GM12874 (cell line): Measurements from ENCODE around the gene ATXN7L3.

Experiments
- CTCF ChIP-seq: IDR thresholded peaks from 2 replicates; pipeline ENCODE4 v1.5.1; 2011; ENCODE audit warnings: low read depth, mild to moderate bottlenecking, control low read depth, low read length, moderate library complexity; ENCODE audit not compliant: insufficient read depth

ATXN7L3 gene

GRCh38 chr17:44199553-44200477, at the start of gene ATXN7L3:
Gene ATXN7L3, minus strand, starts transcription at chr17:44199884. Its CDS starts 1,814 bp downstream, at chr17:44198070.
- no peak for TF ChIP-seq CTCF

- no peak for TF ChIP-seq CTCF
Observed at GRCh38 chr17:44247876-44248736, 48.4 kb upstream of the ATXN7L3 start.

- no peak for TF ChIP-seq CTCF
Observed at GRCh38 chr17:44247440-44247841, 47.8 kb upstream of the ATXN7L3 start.

GRCh38 chr17:44241106-44241624, 41.5 kb upstream of the ATXN7L3 start:
- TF ChIP-seq CTCF = no peak

- TF ChIP-seq CTCF = no peak
Observed at GRCh38 chr17:44236444-44236991, 36.8 kb upstream of the ATXN7L3 start.

- TF ChIP-seq CTCF = no peak
Observed at GRCh38 chr17:44235583-44235936, 35.9 kb upstream of the ATXN7L3 start.

GRCh38 chr17:44233582-44233981, 33.9 kb upstream of the ATXN7L3 start:
- TF ChIP-seq CTCF = no peak
